ENCODE results near the gene ANKRD31. TPM values are rescaled to one million over a fixed set of nuclear protein-coding genes. Genes with fewer than 3 reads are reported as not detected.

ANKRD31 gene
- total RNA-seq, 1 experiment from 2014 or later = 0.09 TPM

- H3K4me1 Mint-ChIP-seq = no peaks in the 10 kb centered on the region
- ChIA-PET POLR2A (no interaction called here), CTCF (no interaction called here)
- no peak overlapping the region for H3K4me3 Mint-ChIP-seq
- no peak for ATAC-seq
- DNase-seq (ENCODE audit: low spot score) = no peak
- H3K27ac Mint-ChIP-seq = no peak overlapping the region
- no peaks in the 10 kb centered on the region for H3K9me3 Mint-ChIP-seq
- H3K27me3 Mint-ChIP-seq (ENCODE audit: low read depth) = no peaks in the 10 kb centered on the region; the same call in 1 of the 2 replicates
- no peak for TF ChIP-seq PRRX2 (CRISPR knock-in tag; IDR thresholded peaks at IDR 0.05)
- TF ChIP-seq, protein P1, sequence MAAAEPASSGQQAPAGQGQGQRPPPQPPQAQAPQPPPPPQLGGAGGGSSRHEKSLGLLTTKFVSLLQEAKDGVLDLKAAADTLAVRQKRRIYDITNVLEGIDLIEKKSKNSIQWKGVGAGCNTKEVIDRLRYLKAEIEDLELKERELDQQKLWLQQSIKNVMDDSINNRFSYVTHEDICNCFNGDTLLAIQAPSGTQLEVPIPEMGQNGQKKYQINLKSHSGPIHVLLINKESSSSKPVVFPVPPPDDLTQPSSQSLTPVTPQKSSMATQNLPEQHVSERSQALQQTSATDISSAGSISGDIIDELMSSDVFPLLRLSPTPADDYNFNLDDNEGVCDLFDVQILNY (CRISPR knock-in tag; IDR thresholded peaks at IDR 0.05) = no peak
- no peak for TF ChIP-seq FOXP1 (CRISPR knock-in tag; IDR thresholded peaks at IDR 0.05; ENCODE audit: borderline replicate concordance)
- no peak for TF ChIP-seq TCF7 (CRISPR knock-in tag; IDR thresholded peaks at IDR 0.05; ENCODE audit: low read depth)
- no peak for TF ChIP-seq NR1H2 (CRISPR knock-in tag; IDR thresholded peaks at IDR 0.05)
- TF ChIP-seq USF2 (CRISPR knock-in tag; IDR thresholded peaks at IDR 0.05) = no peak
- TF ChIP-seq IRF2 (CRISPR knock-in tag; IDR thresholded peaks at IDR 0.05; ENCODE audit: borderline replicate concordance, low read depth) = no peak
- TF ChIP-seq ZNF423 (CRISPR knock-in tag; IDR thresholded peaks at IDR 0.05) = no peak
- TF ChIP-seq, protein P2, sequence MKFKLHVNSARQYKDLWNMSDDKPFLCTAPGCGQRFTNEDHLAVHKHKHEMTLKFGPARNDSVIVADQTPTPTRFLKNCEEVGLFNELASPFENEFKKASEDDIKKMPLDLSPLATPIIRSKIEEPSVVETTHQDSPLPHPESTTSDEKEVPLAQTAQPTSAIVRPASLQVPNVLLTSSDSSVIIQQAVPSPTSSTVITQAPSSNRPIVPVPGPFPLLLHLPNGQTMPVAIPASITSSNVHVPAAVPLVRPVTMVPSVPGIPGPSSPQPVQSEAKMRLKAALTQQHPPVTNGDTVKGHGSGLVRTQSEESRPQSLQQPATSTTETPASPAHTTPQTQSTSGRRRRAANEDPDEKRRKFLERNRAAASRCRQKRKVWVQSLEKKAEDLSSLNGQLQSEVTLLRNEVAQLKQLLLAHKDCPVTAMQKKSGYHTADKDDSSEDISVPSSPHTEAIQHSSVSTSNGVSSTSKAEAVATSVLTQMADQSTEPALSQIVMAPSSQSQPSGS (CRISPR knock-in tag; IDR thresholded peaks at IDR 0.05; ENCODE audit: borderline replicate concordance, low read depth) = no peak
- TF ChIP-seq ZNF317 (CRISPR knock-in tag; IDR thresholded peaks at IDR 0.05; ENCODE audit: borderline replicate concordance, low read depth) = no peak
- no peaks in the 10 kb centered on the region for H3K36me3 Mint-ChIP-seq
Observed at GRCh38 chr5:75042522-75042921, 194.2 kb downstream of the ANKRD31 start.

DNA sequence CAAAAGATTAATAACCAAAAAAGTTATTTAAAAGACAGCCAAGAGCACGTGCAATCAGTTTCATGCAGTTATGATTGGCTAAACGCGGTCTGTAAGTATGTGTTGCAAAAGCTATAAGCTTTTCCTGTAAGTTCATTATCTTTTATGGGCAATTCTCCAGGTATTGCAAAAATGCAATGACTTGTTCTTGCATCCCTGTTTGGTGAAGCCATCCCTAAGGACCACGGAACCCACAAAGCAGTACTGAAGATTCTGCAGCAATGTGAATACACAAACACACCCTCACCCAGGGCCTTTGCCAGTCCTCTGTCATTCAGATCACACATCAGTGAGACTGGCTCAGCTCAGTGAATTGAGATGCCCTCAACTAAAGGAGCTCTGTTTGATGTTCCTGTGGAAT is 195.7 kb downstream of the ANKRD31 start:
- Mint-ChIP-seq H3K27me3 (ENCODE audit: low read depth) (no peaks in the 10 kb centered on the region), H3K9me3 (no peaks in the 10 kb centered on the region), H3K27ac (no peak overlapping the region), H3K4me1 (0 out of 2 replicates have a peak, but pooled peaks cover 3% of the 10 kb centered on the region), H3K4me3 (no peak overlapping the region), H3K36me3 (no peaks in the 10 kb centered on the region)
- no peak for TF ChIP-seq CREB1 (CRISPR knock-in tag; IDR thresholded peaks at IDR 0.05)
- no peak for TF ChIP-seq ZNF219 (CRISPR knock-in tag; IDR thresholded peaks at IDR 0.05; ENCODE audit: borderline replicate concordance)
- no peak for TF ChIP-seq GTF2I (CRISPR knock-in tag; conservative IDR thresholded peaks at IDR 0.05)
- ChIA-PET CTCF (interaction anchor here (2.2 kb wide), 1 partner anchor 9 kb away, joined by 8 read pairs; no protein-coding TSS in a partner anchor), POLR2A (no interaction called here)
- ATAC-seq = peak; percentile 43; the same call in 1 of the 2 replicates
- no peak for DNase-seq (ENCODE audit: low spot score)

GRCh38 chr5:75037106-75037505 is 199.6 kb downstream of the ANKRD31 start:
- Mint-ChIP-seq H3K36me3 (no peaks in the 10 kb centered on the region), H3K27ac (peak overlapping the region; percentile 16; the same call in 1 of the 2 replicates), H3K4me3 (no peak overlapping the region), H3K4me1 (0 out of 2 replicates have a peak, but pooled peaks cover 3% of the 10 kb centered on the region), H3K9me3 (no peaks in the 10 kb centered on the region), H3K27me3 (ENCODE audit: low read depth) (no peaks in the 10 kb centered on the region)
- DNase-seq (ENCODE audit: low spot score) (no peak), ATAC-seq (peak; percentile 48; the same call in 1 of the 2 replicates)
- POLR2A ChIA-PET = no interaction called here
- CTCF ChIA-PET = interaction anchor here (1.0 to 2.8 kb wide), 3 partner anchors 13 to 200 kb away, joined by 3 to 18 read pairs (median 4); partner anchors contain the start of gene ANKRD31
- TF ChIP-seq, protein P3, sequence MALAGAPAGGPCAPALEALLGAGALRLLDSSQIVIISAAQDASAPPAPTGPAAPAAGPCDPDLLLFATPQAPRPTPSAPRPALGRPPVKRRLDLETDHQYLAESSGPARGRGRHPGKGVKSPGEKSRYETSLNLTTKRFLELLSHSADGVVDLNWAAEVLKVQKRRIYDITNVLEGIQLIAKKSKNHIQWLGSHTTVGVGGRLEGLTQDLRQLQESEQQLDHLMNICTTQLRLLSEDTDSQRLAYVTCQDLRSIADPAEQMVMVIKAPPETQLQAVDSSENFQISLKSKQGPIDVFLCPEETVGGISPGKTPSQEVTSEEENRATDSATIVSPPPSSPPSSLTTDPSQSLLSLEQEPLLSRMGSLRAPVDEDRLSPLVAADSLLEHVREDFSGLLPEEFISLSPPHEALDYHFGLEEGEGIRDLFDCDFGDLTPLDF (CRISPR knock-in tag; IDR thresholded peaks at IDR 0.05) = no peak
- TF ChIP-seq, protein P4, sequence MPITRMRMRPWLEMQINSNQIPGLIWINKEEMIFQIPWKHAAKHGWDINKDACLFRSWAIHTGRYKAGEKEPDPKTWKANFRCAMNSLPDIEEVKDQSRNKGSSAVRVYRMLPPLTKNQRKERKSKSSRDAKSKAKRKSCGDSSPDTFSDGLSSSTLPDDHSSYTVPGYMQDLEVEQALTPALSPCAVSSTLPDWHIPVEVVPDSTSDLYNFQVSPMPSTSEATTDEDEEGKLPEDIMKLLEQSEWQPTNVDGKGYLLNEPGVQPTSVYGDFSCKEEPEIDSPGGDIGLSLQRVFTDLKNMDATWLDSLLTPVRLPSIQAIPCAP (CRISPR knock-in tag; IDR thresholded peaks at IDR 0.05) = no peak
- TF ChIP-seq HMGA2 (CRISPR knock-in tag; IDR thresholded peaks at IDR 0.05) = no peak
- no peak for TF ChIP-seq NR1H2 (CRISPR knock-in tag; IDR thresholded peaks at IDR 0.05)
- no peak for TF ChIP-seq SMAD3 (CRISPR knock-in tag; IDR thresholded peaks at IDR 0.05; ENCODE audit: borderline replicate concordance)
- TF ChIP-seq RELA (CRISPR knock-in tag; IDR thresholded peaks at IDR 0.05; ENCODE audit: borderline replicate concordance) = no peak

Data from WTC11 (cell line).